ENCODE measurements around the gene CAMK2A. TPM values are rescaled to one million over a fixed set of nuclear protein-coding genes. Genes with fewer than 3 reads are reported as not detected.

Gene CAMK2A
- total and polyA plus RNA-seq, 3 donors from 2014 or later, result 0.24 to 0.70 (median 0.25) TPM

DNA sequence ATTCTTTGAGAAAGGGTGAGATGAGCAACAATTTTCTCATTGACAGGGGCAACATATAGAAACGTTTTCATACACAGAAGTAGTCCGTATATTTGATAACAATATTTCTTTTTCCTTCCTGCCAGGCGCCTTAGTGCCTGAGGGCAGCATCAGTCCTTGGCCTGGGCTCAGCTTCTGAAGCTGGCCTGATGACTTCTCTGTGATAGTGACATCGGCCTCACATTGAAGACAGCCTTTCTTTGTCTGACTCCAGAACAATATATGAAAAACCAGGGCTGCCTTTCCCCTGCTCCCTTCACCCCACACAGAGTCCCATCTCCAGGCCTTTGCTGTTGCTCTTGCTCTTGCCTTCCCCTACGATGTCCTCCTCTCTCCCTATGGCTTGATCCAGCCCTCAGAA, 43.8 kb upstream of the CAMK2A start:
- Histone ChIP-seq H3K27ac (no peak overlapping the region), H3K27me3 (no peaks in the 10 kb centered on the region), H3K4me3 (no peak overlapping the region), H3K36me3 (ENCODE audit: low read depth, missing control alignments) (no peaks in the 10 kb centered on the region), H3K4me1 (no peaks in the 10 kb centered on the region), H3K9me3 (no peaks in the 10 kb centered on the region)
- TF ChIP-seq POLR2A (IDR thresholded peaks at IDR 0.05), result no peak
- TF ChIP-seq, protein P1, sequence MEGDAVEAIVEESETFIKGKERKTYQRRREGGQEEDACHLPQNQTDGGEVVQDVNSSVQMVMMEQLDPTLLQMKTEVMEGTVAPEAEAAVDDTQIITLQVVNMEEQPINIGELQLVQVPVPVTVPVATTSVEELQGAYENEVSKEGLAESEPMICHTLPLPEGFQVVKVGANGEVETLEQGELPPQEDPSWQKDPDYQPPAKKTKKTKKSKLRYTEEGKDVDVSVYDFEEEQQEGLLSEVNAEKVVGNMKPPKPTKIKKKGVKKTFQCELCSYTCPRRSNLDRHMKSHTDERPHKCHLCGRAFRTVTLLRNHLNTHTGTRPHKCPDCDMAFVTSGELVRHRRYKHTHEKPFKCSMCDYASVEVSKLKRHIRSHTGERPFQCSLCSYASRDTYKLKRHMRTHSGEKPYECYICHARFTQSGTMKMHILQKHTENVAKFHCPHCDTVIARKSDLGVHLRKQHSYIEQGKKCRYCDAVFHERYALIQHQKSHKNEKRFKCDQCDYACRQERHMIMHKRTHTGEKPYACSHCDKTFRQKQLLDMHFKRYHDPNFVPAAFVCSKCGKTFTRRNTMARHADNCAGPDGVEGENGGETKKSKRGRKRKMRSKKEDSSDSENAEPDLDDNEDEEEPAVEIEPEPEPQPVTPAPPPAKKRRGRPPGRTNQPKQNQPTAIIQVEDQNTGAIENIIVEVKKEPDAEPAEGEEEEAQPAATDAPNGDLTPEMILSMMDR (IDR thresholded peaks at IDR 0.05), result no peak
- intact Hi-C loops (cut with DNase I; ENCODE audit: low total_unique reads), result no loop called here
- no peak for DNase-seq
- WGBS, 2 donors, result 70 to 73% methylated on average over 5 of the region's 5 CpGs

DNA sequence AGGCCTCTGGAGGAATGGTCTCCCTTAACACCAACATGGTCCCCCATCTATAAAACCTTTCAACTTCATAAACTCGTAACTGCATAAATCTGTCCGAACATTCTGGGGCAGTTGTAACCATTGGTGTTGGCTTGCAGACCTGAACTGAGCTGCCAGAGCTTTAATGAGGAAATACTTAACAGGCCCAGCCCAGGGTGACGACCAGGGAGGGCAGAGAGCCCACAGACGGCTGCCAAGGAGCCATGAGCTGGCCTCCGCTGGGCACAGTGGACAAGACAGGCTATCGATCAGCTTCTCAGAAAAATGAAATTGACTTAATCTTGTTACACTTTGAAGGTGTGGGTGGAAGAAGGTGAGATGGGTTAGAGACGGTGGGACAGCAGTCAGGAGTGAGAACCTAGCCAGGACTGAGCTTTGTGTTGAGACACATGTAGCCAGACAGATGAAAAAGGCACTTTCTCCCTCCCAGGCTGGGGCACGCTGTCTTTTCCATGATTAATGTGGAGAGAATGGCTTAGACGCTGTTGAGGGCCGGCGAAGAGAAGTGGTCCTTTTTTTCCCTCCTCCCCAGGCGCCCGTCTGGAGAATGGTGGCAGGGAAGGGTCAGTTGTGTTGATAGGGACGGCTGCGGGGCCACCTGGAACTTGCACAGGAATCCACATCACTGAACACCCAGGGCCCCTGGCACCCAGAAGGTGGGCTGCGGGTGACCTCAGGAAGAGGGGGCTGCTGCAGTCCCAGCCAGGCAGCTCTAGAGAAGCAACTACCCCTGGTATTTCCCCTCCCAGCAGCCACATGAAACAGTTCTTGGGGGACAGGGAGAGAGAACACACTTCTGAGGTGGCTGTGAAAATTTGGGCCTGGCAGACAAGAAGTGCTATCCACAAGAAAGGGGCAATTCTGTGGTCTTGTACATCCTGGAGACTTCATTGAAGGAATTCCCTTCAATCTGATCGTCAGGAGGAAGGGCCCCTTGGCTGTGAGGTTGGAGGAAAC, 40.6 kb upstream of the CAMK2A start:
- Histone ChIP-seq H3K4me3 (no peak overlapping the region), H3K4me1 (no peaks in the 10 kb centered on the region), H3K27me3 (no peaks in the 10 kb centered on the region), H3K9me3 (no peaks in the 10 kb centered on the region), H3K36me3 (ENCODE audit: low read depth, missing control alignments) (no peaks in the 10 kb centered on the region), H3K27ac (no peak overlapping the region)
- intact Hi-C loops (cut with DNase I; ENCODE audit: low total_unique reads), result no loop called here
- TF ChIP-seq, protein P1 (IDR thresholded peaks at IDR 0.05), result no peak
- no peak for TF ChIP-seq POLR2A (IDR thresholded peaks at IDR 0.05)
- DNase-seq, result no peak
- WGBS, 2 donors, result 90% methylated on average over 17 of the region's 17 CpGs

DNA sequence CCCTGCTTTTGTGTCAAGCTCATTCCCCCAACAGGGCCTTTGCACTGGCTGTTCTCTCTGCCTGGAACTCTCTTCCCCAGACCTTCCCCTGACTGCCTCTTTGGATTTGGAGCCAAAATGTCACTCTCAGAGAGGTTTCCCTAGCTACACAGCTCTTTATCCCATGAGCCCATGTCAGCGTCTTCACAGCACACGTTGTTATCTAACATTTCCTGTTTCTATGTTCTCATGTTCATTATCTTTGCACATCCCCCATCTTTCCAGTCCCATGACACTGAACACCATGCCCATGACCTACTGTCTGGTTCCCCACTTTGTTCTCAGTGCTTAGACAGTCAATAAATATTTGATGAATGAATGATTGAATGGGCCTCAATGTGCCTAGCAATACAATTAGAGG, 39.5 kb upstream of the CAMK2A start:
- intact Hi-C loops (cut with DNase I; ENCODE audit: low total_unique reads), result no loop called here
- Histone ChIP-seq H3K36me3 (ENCODE audit: low read depth, missing control alignments) (no peaks in the 10 kb centered on the region), H3K27ac (no peak overlapping the region), H3K9me3 (no peaks in the 10 kb centered on the region), H3K4me1 (no peaks in the 10 kb centered on the region), H3K4me3 (no peak overlapping the region), H3K27me3 (no peaks in the 10 kb centered on the region)
- no peak for DNase-seq
- no peak for TF ChIP-seq POLR2A (IDR thresholded peaks at IDR 0.05)
- TF ChIP-seq, protein P1 (IDR thresholded peaks at IDR 0.05), result no peak
- 68% methylated on average over 2 of the region's 2 CpGs for WGBS, 2 donors

DNA sequence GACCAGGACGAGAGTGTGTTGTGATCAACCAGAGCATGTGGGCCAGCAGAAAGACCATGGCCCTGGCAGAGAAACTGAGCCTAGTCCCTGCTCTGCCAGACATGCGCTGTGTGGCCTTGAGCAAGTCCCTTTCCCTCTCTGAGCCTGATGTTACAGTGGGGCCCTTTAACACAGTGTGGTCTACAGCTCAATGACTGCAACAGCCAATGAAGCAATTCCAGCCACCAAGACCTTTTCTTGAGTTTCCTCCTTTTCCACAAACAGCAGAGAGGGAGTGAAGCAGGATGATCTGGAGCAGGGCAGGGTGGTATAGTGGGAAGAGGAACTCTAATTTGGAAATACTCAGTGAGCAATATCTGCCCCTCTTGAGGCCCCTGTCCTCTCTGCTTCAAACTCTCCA, 38.9 kb upstream of the CAMK2A start:
- H3K27ac ChIP-seq, result no peak overlapping the region
- TF ChIP-seq, protein P1 (IDR thresholded peaks at IDR 0.05), result no peak
- no peak for TF ChIP-seq POLR2A (IDR thresholded peaks at IDR 0.05)
- H3K4me3 ChIP-seq, result no peak overlapping the region
- intact Hi-C loops (cut with DNase I; ENCODE audit: low total_unique reads), result no loop called here
- WGBS, 2 donors, result 93 to 98% methylated on average over 2 of the region's 2 CpGs
- H3K27me3 ChIP-seq, result no peaks in the 10 kb centered on the region
- H3K4me1 ChIP-seq, result no peaks in the 10 kb centered on the region
- DNase-seq, result no peak
- H3K36me3 ChIP-seq (ENCODE audit: low read depth, missing control alignments), result no peaks in the 10 kb centered on the region
- no peaks in the 10 kb centered on the region for H3K9me3 ChIP-seq

Measured in testis (tissue), 3 donors.